ENCODE measurements around the gene ANKAR. TPM values are rescaled to one million over a fixed set of nuclear protein-coding genes. Genes with fewer than 3 reads are reported as not detected.

Gene ANKAR, protein sequence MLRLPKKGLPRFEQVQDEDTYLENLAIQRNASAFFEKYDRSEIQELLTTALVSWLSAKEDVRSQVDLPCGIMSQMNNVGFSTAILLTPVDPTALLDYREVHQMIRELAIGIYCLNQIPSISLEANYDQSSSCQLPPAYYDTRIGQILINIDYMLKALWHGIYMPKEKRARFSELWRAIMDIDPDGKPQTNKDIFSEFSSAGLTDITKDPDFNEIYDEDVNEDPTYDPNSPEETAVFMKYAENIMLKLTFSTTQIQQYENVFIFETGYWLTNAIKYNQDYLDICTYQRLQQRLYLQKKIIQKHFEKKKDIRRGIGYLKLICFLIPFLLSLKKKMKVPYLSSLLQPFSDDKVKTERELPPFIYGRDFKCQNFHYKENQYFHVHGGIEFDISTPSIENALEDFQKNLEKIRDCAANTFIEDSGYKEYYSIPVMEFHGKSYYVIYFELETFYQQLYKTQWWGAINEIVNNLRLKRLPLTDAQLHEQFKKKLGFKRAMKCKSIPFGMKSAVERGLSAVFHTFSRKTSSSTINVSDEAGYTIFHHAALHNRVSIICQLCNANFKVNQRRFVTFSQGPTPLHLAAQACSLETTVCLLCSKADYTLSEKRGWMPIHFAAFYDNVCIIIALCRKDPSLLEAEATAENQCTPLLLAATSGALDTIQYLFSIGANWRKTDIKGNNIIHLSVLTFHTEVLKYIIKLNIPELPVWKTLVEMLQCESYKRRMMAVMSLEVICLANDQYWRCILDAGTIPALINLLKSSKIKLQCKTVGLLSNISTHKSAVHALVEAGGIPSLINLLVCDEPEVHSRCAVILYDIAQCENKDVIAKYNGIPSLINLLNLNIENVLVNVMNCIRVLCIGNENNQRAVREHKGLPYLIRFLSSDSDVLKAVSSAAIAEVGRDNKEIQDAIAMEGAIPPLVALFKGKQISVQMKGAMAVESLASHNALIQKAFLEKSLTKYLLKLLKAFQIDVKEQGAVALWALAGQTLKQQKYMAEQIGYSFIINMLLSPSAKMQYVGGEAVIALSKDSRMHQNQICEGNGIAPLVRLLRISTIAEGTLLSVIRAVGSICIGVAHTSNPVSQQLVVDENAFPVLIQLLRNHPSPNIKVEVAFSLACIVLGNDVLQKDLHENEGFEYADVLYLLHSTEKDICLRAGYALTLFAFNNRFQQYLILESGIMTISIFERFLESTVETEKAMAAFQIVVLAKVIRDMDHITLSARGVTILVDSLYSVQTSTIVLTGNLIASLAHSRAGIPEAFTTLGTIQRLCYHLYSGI (N-terminal part only)
- total RNA-seq: 7.4 and 9.9 TPM in 2 replicates

DNA sequence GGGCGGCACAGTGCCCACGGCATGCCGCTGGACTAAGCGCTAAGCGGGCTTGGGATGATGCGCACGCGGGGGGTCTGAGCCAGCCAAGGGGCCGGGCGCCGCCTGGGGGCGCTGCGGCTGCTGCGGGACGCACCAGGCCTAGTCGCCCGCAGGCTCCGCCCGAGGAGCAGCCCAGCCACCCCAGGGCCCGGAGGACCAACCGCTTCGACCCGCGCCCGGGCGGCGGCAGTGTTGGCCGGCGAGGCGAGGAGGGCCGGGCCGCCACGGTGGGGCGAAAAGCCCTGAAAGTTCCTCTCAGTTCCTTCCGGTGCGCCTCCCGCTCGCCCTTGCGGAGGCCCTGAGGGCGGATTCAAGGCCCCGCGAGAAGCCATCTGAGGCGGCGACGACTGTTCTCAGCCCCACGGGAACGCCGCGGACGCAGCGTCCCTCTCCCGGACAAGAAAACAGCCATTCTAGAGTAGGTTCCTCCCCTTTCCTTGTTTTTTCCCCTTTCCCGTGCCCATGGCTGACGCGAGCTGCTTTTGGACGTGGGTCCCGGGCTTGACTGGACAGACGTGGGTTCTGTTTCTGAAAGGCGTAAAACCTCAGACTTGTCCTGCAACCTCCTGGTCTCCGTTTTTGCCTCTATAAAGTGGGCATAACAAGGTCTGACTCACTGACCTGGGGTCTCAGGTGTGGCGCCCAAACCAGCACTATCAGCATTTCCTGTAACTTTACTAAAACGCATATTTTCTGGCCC lies at the start of gene ANKAR:
Gene ANKAR, plus strand, starts transcription at position 297 of the 739 bp plus-strand sequence. CDS start 1,821 bp downstream, outside the sequence.

GRCh38 chr2:189661148-189661956 lies 13.1 kb upstream of the ANKAR start, which contains the start of gene ASNSD1:
ASNSD1 (plus strand) TSS chr2:189661459; CDS start chr2:189666133, 4,674 bp downstream.

Other genes with a start within 250 kb of the ANKAR start
- 49.6 and 71.7 TPM in 2 replicates for gene WDR75, start 233.2 kb upstream of the ANKAR start, total RNA-seq
- gene SLC40A1, start 93.9 kb upstream of the ANKAR start, total RNA-seq: 0.39 and 0.73 TPM in 2 replicates
- 48.9 and 57.3 TPM in 2 replicates for gene ASNSD1, start 13.2 kb upstream of the ANKAR start, total RNA-seq
- gene OSGEPL1, start 88.1 kb downstream of the ANKAR start, total RNA-seq: 11.4 and 13.7 TPM in 2 replicates
- 29.8 and 32.1 TPM in 2 replicates for gene ORMDL1, start 109.7 kb downstream of the ANKAR start, total RNA-seq
- gene PMS1, start 109.8 kb downstream of the ANKAR start, total RNA-seq: 21.7 and 22.9 TPM in 2 replicates

Data from subcutaneous preadipocyte (primary cell).